Mesenchymal stem cell (in vitro differentiated cells and primary cell): Measurements from ENCODE around the gene NME2.

Experiments used
- DNase-seq: peaks from one replicate; pipeline ENCODE4 v3.0.0-alpha.2; 2013
- H2AFZ ChIP-seq: one replicate; pipeline ENCODE4 v1.6.1; 2013; ENCODE audit warnings: low read depth, mild to moderate bottlenecking, control low read depth, inconsistent platforms, low read length, moderate library complexity
- H2AK5ac ChIP-seq: 2 replicates; pipeline ENCODE4 v1.6.1; 2013; ENCODE audit warnings: low read length, moderate library complexity, mild to moderate bottlenecking, inconsistent platforms; ENCODE audit not compliant: severe bottlenecking
- H2BK120ac ChIP-seq: one replicate; pipeline ENCODE4 v1.6.1; 2013; ENCODE audit warnings: low read depth, mild to moderate bottlenecking, inconsistent platforms, low read length, moderate library complexity
- H2BK12ac ChIP-seq, 2 experiments: one replicate each; pipeline ENCODE4 v1.6.1; 2013; ENCODE audit warnings: inconsistent platforms in 2 of 2, low read length in 2 of 2, mild to moderate bottlenecking in 2 of 2, moderate library complexity in 2 of 2, control low read depth in 1 of 2
- H2BK15ac ChIP-seq: one replicate; pipeline ENCODE4 v1.6.1; 2013; ENCODE audit warnings: mild to moderate bottlenecking, low read depth, inconsistent platforms; ENCODE audit not compliant: poor library complexity, severe bottlenecking
- H2BK5ac ChIP-seq: 2 replicates; pipeline ENCODE4 v1.6.1; 2013; ENCODE audit warnings: low read depth, mild to moderate bottlenecking, low read length, control low read depth, inconsistent platforms; ENCODE audit not compliant: poor library complexity, severe bottlenecking
- H3K14ac ChIP-seq, 2 experiments: one replicate each; pipeline ENCODE4 v1.6.1; 2013; ENCODE audit warnings: inconsistent platforms in 2 of 2, low read length in 2 of 2, control low read depth in 1 of 2, mild to moderate bottlenecking in 1 of 2, moderate library complexity in 1 of 2
- H3K18ac ChIP-seq, 2 experiments: one replicate each; pipeline ENCODE4 v1.6.1; 2013; ENCODE audit warnings: inconsistent platforms in 2 of 2, low read length in 2 of 2, control low read depth in 1 of 2, low read depth in 1 of 2, mild to moderate bottlenecking in 1 of 2
- H3K23ac ChIP-seq, 2 experiments: one replicate each; pipeline ENCODE4 v1.6.1; 2013; ENCODE audit warnings: inconsistent platforms in 2 of 2, low read length in 2 of 2, mild to moderate bottlenecking in 2 of 2, moderate library complexity in 2 of 2, control low read depth in 1 of 2
- H3K27ac ChIP-seq: 2 replicates; pipeline ENCODE4 v1.5.1; 2013; ENCODE audit warnings: mild to moderate bottlenecking, moderate library complexity, low read length, control low read depth, inconsistent platforms; ENCODE audit not compliant: poor library complexity, severe bottlenecking
- H3K27me3 ChIP-seq, 2 experiments: 2 replicates each; pipeline versions ENCODE4 v1.6.1 to v1.7.0; 2013; ENCODE audit warnings: low read length in 2 of 2, mild to moderate bottlenecking in 2 of 2, moderate library complexity in 2 of 2, control low read depth in 1 of 2, inconsistent platforms in 1 of 2; ENCODE audit not compliant: control insufficient read depth in 1 of 2, insufficient read depth in 1 of 2
- H3K36me3 ChIP-seq, 2 experiments: 2 replicates each; pipeline versions ENCODE4 v1.6.1 to v1.7.0; 2013; ENCODE audit warnings: low read length in 2 of 2, control low read depth in 1 of 2, inconsistent platforms in 1 of 2, low read depth in 1 of 2, mild to moderate bottlenecking in 1 of 2; ENCODE audit not compliant: insufficient read depth in 2 of 2, control insufficient read depth in 1 of 2
- H3K4ac ChIP-seq, 2 experiments: one replicate each; pipeline ENCODE4 v1.6.1; 2013; ENCODE audit warnings: inconsistent platforms in 2 of 2, low read length in 2 of 2, mild to moderate bottlenecking in 2 of 2, moderate library complexity in 2 of 2, control low read depth in 1 of 2, low read depth in 1 of 2
- H3K4me1 ChIP-seq: 2 replicates; pipeline ENCODE4 v1.6.1; 2013; ENCODE audit warnings: low read depth, low read length, control low read depth; ENCODE audit not compliant: control insufficient read depth, insufficient read depth
- H3K4me2 ChIP-seq: 2 replicates; pipeline ENCODE4 v1.6.1; 2013; ENCODE audit warnings: low read length, mild to moderate bottlenecking, inconsistent platforms; ENCODE audit not compliant: poor library complexity, severe bottlenecking
- H3K4me3 ChIP-seq, 2 experiments: 2 replicates each; pipeline versions ENCODE4 v1.5.1 to v1.7.0; 2013; ENCODE audit warnings: low read length in 2 of 2, mild to moderate bottlenecking in 2 of 2, control low read depth in 1 of 2, low read depth in 1 of 2; ENCODE audit not compliant: insufficient read depth in 1 of 2
- H3K79me1 ChIP-seq: replicated peaks from 2 replicates; pipeline ENCODE4 v1.6.1; 2013; ENCODE audit warnings: mild to moderate bottlenecking, control low read depth, low read length, inconsistent platforms; ENCODE audit not compliant: poor library complexity, severe bottlenecking
- H3K9ac ChIP-seq: 2 replicates; pipeline ENCODE4 v1.7.0; 2013; ENCODE audit warnings: mild to moderate bottlenecking, low read length, moderate library complexity
- H3K9me3 ChIP-seq: 2 replicates; pipeline ENCODE4 v1.7.0; 2013; ENCODE audit warnings: mild to moderate bottlenecking, low read length; ENCODE audit not compliant: control insufficient read depth
- H4K8ac ChIP-seq: one replicate; pipeline ENCODE4 v1.6.1; 2013; ENCODE audit warnings: inconsistent platforms, mild to moderate bottlenecking, low read length, moderate library complexity
- H4K91ac ChIP-seq: one replicate; pipeline ENCODE4 v1.6.1; 2013; ENCODE audit warnings: mild to moderate bottlenecking, low read length, inconsistent platforms
- WGBS: methylation state at CpG from one replicate; pipeline ENCODE4 v1.1.7; 2013; ENCODE audit warnings: mixed read lengths; 5-methylcytosine and 5-hydroxymethylcytosine counted together

NME2 gene

DNA sequence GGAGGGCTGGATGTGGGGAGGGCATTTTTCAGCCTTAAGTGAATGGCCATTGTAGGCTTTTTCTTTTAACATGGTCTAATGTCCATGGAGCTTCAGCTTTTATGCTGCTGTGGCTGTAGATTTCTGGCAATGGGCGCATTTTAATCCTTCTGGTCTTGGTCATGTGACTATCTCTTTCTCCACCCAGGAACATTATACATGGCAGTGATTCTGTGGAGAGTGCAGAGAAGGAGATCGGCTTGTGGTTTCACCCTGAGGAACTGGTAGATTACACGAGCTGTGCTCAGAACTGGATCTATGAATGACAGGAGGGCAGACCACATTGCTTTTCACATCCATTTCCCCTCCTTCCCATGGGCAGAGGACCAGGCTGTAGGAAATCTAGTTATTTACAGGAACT lies 4.7 kb upstream of the NME2 start:
- H3K9ac ChIP-seq: no peak overlapping the region
- no peak overlapping the region for H2BK15ac ChIP-seq
- H2BK12ac ChIP-seq: no peak overlapping the region
- peaks cover 26% of the 10 kb centered on the region for H3K79me1 ChIP-seq
- 90% methylated on average over 2 of the region's 3 CpGs for WGBS
- no peak for DNase-seq
- H3K27ac ChIP-seq: no peak overlapping the region
- peaks cover 41 to 62% of the 10 kb centered on the region in 2 experiments for H3K36me3 ChIP-seq
- peaks cover 6% of the 10 kb centered on the region for H3K4me1 ChIP-seq
- no peaks in the 10 kb centered on the region for H3K27me3 ChIP-seq
- H2AFZ ChIP-seq: no peak overlapping the region
- H2BK5ac ChIP-seq: no peak overlapping the region
- H3K9me3 ChIP-seq: no peaks in the 10 kb centered on the region
- no peak overlapping the region for H2BK120ac ChIP-seq
- H3K4ac ChIP-seq: no peak overlapping the region
- no peak overlapping the region for H4K8ac ChIP-seq
- no peak overlapping the region for H3K4me2 ChIP-seq
- H3K4me3 ChIP-seq: no peak overlapping the region
- no peak overlapping the region for H3K23ac ChIP-seq
- H4K91ac ChIP-seq: no peak overlapping the region
- H3K18ac ChIP-seq: no peak overlapping the region
- H2AK5ac ChIP-seq: no peak overlapping the region
- no peak overlapping the region for H3K14ac ChIP-seq

DNA sequence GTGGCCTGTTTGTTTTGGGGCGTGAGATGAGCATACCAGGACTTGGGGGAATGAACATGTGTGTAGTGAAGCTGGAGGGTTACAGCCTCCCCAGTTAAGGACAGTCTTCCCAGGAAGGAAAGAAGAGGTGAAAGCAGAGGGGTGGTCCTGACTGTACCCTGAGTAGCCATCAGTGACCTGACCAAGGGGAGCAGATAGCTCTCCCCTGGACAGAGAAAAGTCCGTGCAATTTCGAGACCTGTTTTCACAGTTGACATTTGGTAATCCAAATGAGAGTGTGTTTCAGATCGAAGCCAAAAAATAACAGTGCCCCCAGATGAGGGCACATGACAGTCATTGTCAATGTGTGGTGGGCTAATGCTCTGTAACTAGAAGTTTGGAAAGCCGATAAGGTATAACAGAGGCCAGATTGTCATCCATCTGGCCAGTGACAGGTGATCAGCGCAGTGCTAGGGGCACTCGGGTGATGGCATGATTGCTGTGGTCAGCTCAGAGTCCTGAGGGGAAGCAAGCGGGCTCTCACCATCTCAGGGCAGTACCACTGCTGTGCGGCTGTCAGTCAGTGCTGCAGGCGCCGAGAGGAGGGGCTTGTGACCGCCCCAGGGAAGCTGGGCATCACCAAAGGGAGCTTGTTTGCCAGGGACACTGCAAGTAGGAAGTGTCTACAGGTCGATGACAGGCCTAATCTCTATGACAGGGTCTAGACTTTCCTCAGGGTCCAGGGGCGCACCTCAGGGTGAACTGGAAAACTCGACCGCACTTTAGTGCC lies 1.1 kb upstream of the NME2 start:
- H2AK5ac ChIP-seq: peak overlapping the region; percentile 20
- H3K36me3 ChIP-seq: peaks cover 52 to 55% of the 10 kb centered on the region in 2 experiments
- H3K4me3 ChIP-seq: peak overlapping the region; percentile 4 to 92
- H3K9me3 ChIP-seq: no peaks in the 10 kb centered on the region
- peak overlapping the region; percentile 71 to 84 for H3K4ac ChIP-seq
- H3K79me1 ChIP-seq: peaks cover 27% of the 10 kb centered on the region
- DNase-seq: no peak
- H2BK15ac ChIP-seq: no peak overlapping the region
- no peak overlapping the region for H3K14ac ChIP-seq
- H3K18ac ChIP-seq: peak overlapping the region; percentile 87 to 93
- peak overlapping the region; percentile 99 for H4K8ac ChIP-seq
- H3K23ac ChIP-seq: no peak overlapping the region
- H3K27me3 ChIP-seq: no peaks in the 10 kb centered on the region
- WGBS: 55% methylated on average over 16 of the region's 16 CpGs
- peak overlapping the region; percentile 95 for H3K9ac ChIP-seq
- peak overlapping the region; percentile 91 for H4K91ac ChIP-seq
- no peak overlapping the region for H3K27ac ChIP-seq
- no peak overlapping the region for H2BK5ac ChIP-seq
- peaks cover 14% of the 10 kb centered on the region for H3K4me1 ChIP-seq
- peak overlapping the region in 1 of 2 experiments; percentile 33 for H2BK12ac ChIP-seq
- H3K4me2 ChIP-seq: peak overlapping the region; percentile 62
- H2AFZ ChIP-seq: no peak overlapping the region
- peak overlapping the region; percentile 21 for H2BK120ac ChIP-seq

GRCh38 chr17:51165680-51166197 lies 472 bp upstream of the NME2 start:
- Histone ChIP-seq H3K14ac (peak overlapping the region in 1 of 2 experiments; percentile 84), H2AFZ (peak overlapping the region; percentile 54), H2BK15ac (peak overlapping the region; percentile 68), H3K36me3 (peaks cover 50 to 55% of the 10 kb centered on the region in 2 experiments), H3K4me2 (peak overlapping the region; percentile 62), H3K4ac (peak overlapping the region; percentile 71 to 84), H3K23ac (peak overlapping the region in 1 of 2 experiments; percentile 57), H2BK12ac (peak overlapping the region in 1 of 2 experiments; percentile 33), H2BK120ac (peak overlapping the region; percentile 21), H4K91ac (peak overlapping the region; percentile 91), H3K27ac (peak overlapping the region; percentile 85), H2BK5ac (no peak overlapping the region), H3K9me3 (no peaks in the 10 kb centered on the region), H2AK5ac (peak overlapping the region; percentile 20), H3K79me1 (peaks cover 24% of the 10 kb centered on the region), H3K4me1 (peaks cover 14% of the 10 kb centered on the region), H3K9ac (peak overlapping the region; percentile 95), H4K8ac (peak overlapping the region; percentile 99), H3K4me3 (peak overlapping the region; percentile 92 to 93), H3K18ac (peak overlapping the region; percentile 87 to 93), H3K27me3 (no peaks in the 10 kb centered on the region)
- WGBS: 11% methylated on average over 21 of the region's 21 CpGs
- DNase-seq: no peak
